Measurements from ENCODE around the gene NMNAT2. TPM values are rescaled to one million over a fixed set of nuclear protein-coding genes. Genes with fewer than 3 reads are reported as not detected.

NMNAT2 gene
- total and polyA plus RNA-seq, 4 donors, result 0.10 to 1.1 (median 0.94) TPM

DNA sequence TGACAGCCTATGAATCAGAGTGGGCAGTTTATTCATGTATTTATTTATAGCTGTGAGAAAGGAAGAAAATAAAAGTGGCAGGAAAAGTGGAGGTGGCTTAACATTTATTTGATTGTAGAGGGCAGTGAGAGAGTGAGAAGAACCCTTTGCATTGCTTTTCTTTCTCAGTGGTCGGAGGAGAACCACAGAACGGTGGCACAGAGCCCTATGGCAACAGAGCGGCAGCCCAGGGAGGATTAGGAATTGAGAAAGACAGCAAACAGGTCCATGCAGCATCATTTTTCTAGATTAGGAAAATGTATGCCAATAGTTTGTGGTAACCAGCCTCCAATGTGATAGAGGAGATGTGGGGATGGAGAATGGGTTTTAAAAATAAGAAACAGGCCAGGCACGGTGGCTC, 53.1 kb downstream of the NMNAT2 start:
- no peak for DNase-seq
- no peak overlapping the region for H3K27ac ChIP-seq (ENCODE audit: low read depth in 1 of 2, low read length in 1 of 2)
- WGBS, 2 donors, result 88 to 89% methylated on average over 4 of the region's 4 CpGs
- peaks cover 0 to 4% (median 0%) of the 10 kb centered on the region in 5 donors for H3K4me1 ChIP-seq (ENCODE audit: control insufficient read depth in 5 of 5, insufficient read depth in 5 of 5, low read length in 5 of 5)
- H3K27me3 ChIP-seq (ENCODE audit: control insufficient read depth in 3 of 3, insufficient read depth in 3 of 3, low read length in 2 of 3), result no peaks in the 10 kb centered on the region
- no peaks in the 10 kb centered on the region for H3K36me3 ChIP-seq (ENCODE audit: control insufficient read depth in 4 of 4, insufficient read depth in 4 of 4, low read length in 4 of 4)
- ATAC-seq (ENCODE audit: insufficient read depth, low FRiP score), result no peak
- H3K9ac ChIP-seq (ENCODE audit: insufficient read depth in 1 of 2, low read length in 2 of 2), result no peak overlapping the region
- TF ChIP-seq, protein P1, sequence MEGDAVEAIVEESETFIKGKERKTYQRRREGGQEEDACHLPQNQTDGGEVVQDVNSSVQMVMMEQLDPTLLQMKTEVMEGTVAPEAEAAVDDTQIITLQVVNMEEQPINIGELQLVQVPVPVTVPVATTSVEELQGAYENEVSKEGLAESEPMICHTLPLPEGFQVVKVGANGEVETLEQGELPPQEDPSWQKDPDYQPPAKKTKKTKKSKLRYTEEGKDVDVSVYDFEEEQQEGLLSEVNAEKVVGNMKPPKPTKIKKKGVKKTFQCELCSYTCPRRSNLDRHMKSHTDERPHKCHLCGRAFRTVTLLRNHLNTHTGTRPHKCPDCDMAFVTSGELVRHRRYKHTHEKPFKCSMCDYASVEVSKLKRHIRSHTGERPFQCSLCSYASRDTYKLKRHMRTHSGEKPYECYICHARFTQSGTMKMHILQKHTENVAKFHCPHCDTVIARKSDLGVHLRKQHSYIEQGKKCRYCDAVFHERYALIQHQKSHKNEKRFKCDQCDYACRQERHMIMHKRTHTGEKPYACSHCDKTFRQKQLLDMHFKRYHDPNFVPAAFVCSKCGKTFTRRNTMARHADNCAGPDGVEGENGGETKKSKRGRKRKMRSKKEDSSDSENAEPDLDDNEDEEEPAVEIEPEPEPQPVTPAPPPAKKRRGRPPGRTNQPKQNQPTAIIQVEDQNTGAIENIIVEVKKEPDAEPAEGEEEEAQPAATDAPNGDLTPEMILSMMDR (IDR thresholded peaks at IDR 0.05; ENCODE audit: control extremely low read depth, extremely low read depth), result no peak
- H3K4me3 ChIP-seq, result no peak overlapping the region
- no peaks in the 10 kb centered on the region for H3K9me3 ChIP-seq (ENCODE audit: control insufficient read depth in 4 of 4, insufficient read depth in 3 of 4, low read length in 3 of 4)

DNA sequence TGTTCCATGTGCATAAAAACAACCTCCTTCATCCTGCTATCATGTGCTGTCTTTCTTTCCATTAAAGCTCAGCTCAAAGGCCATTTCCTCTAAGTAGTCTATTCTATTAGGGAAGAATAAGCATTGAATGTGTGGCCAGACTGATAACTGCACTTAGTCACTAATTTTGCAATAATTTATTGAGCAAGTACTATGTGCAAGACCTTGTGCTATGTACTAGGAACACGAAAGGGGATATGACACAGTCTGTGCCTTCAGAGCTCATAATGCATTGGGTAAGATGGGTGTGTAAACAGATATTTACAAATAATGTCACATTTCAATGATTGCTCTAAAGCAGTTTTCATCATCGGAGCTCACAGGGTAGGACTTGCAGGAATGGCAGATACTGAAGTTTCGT, 54.2 kb downstream of the NMNAT2 start:
- TF ChIP-seq, protein P1 (IDR thresholded peaks at IDR 0.05; ENCODE audit: control extremely low read depth, extremely low read depth), result no peak
- no peak overlapping the region for H3K4me3 ChIP-seq
- no peaks in the 10 kb centered on the region for H3K27me3 ChIP-seq (ENCODE audit: control insufficient read depth in 3 of 3, insufficient read depth in 3 of 3, low read length in 2 of 3)
- WGBS, 2 donors, result 31 to 71% methylated on average over 3 of the region's 3 CpGs
- H3K27ac ChIP-seq (ENCODE audit: low read depth in 1 of 2, low read length in 1 of 2), result no peak overlapping the region
- ATAC-seq (ENCODE audit: insufficient read depth, low FRiP score) (no peak), DNase-seq (no peak)
- no peaks in the 10 kb centered on the region for H3K36me3 ChIP-seq (ENCODE audit: control insufficient read depth in 4 of 4, insufficient read depth in 4 of 4, low read length in 4 of 4)
- H3K4me1 ChIP-seq (ENCODE audit: control insufficient read depth in 5 of 5, insufficient read depth in 5 of 5, low read length in 5 of 5), result no peaks in the 10 kb centered on the region
- H3K9ac ChIP-seq (ENCODE audit: insufficient read depth in 1 of 2, low read length in 2 of 2), result no peak overlapping the region
- no peaks in the 10 kb centered on the region for H3K9me3 ChIP-seq (ENCODE audit: control insufficient read depth in 4 of 4, insufficient read depth in 3 of 4, low read length in 3 of 4)

DNA sequence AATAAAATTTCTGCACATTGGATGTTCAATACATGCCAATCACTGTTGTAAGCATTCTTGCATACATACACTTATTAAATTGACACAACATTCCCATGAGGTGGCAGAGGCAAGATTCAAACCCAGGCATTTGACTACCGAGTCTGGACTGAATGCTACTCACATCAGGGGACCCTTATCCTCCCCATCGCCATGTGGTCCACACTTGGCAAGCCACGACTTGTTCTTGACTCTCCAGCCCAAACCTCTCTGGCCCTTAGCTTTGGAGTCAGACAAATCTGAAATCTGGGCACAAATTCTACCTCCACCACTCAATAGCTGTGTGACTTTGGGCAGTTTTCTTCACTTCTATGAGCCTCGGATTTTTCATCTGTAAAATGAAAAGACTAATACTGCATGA, 57.1 kb downstream of the NMNAT2 start:
- no peak for DNase-seq
- Histone ChIP-seq H3K27ac (ENCODE audit: low read depth in 1 of 2, low read length in 1 of 2) (no peak overlapping the region), H3K4me3 (no peak overlapping the region), H3K9me3 (ENCODE audit: control insufficient read depth in 4 of 4, insufficient read depth in 3 of 4, low read length in 3 of 4) (no peaks in the 10 kb centered on the region), H3K27me3 (ENCODE audit: control insufficient read depth in 3 of 3, insufficient read depth in 3 of 3, low read length in 2 of 3) (no peaks in the 10 kb centered on the region), H3K36me3 (ENCODE audit: control insufficient read depth in 4 of 4, insufficient read depth in 4 of 4, low read length in 4 of 4) (no peaks in the 10 kb centered on the region), H3K4me1 (ENCODE audit: control insufficient read depth in 5 of 5, insufficient read depth in 5 of 5, low read length in 5 of 5) (no peaks in the 10 kb centered on the region), H3K9ac (ENCODE audit: insufficient read depth in 1 of 2, low read length in 2 of 2) (no peak overlapping the region)
- ATAC-seq (ENCODE audit: insufficient read depth, low FRiP score), result no peak
- WGBS, 2 donors, result 75 to 85% methylated on average over 4 of the region's 4 CpGs
- TF ChIP-seq, protein P1 (IDR thresholded peaks at IDR 0.05; ENCODE audit: control extremely low read depth, extremely low read depth), result no peak

DNA sequence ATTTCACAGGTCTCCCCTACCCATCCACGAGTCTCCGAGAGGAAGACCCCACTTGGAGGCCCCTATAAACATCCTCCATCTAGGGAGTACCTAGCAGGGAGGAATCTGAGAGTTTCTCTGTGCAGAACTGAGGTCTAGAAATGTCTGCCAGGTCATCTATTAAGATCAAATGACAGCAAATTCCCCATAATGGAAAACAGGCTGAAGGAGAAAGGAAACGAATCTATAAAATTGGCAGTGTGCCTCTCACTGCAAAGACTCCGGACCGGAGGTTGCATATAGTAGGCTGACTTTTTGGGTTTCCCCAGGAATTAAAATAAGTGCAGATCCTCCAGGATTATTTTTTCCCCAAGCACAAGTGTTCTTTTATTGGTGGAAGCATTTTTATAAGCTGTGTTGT, 57.7 kb downstream of the NMNAT2 start:
- 61 to 78% methylated on average over 5 of the region's 5 CpGs for WGBS, 2 donors
- H3K27ac ChIP-seq (ENCODE audit: low read depth in 1 of 2, low read length in 1 of 2), result no peak overlapping the region
- H3K4me3 ChIP-seq, result no peak overlapping the region
- no peak overlapping the region for H3K9ac ChIP-seq (ENCODE audit: insufficient read depth in 1 of 2, low read length in 2 of 2)
- H3K9me3 ChIP-seq (ENCODE audit: control insufficient read depth in 4 of 4, insufficient read depth in 3 of 4, low read length in 3 of 4), result no peaks in the 10 kb centered on the region
- H3K27me3 ChIP-seq (ENCODE audit: control insufficient read depth in 3 of 3, insufficient read depth in 3 of 3, low read length in 2 of 3), result no peaks in the 10 kb centered on the region
- ATAC-seq (ENCODE audit: insufficient read depth, low FRiP score), result no peak
- DNase-seq, result no peak
- no peaks in the 10 kb centered on the region for H3K36me3 ChIP-seq (ENCODE audit: control insufficient read depth in 4 of 4, insufficient read depth in 4 of 4, low read length in 4 of 4)
- no peaks in the 10 kb centered on the region for H3K4me1 ChIP-seq (ENCODE audit: control insufficient read depth in 5 of 5, insufficient read depth in 5 of 5, low read length in 5 of 5)
- TF ChIP-seq, protein P1 (IDR thresholded peaks at IDR 0.05; ENCODE audit: control extremely low read depth, extremely low read depth), result no peak

Measured in lung (tissue), 12 donors.